ENCODE measurements around the gene ORM2. TPM values are rescaled to one million over a fixed set of nuclear protein-coding genes. Genes with fewer than 3 reads are reported as not detected.

ORM2 gene
- total and polyA plus RNA-seq, 2 of the 4 experiments (the other 2 are of a cell fraction): not detected

DNA sequence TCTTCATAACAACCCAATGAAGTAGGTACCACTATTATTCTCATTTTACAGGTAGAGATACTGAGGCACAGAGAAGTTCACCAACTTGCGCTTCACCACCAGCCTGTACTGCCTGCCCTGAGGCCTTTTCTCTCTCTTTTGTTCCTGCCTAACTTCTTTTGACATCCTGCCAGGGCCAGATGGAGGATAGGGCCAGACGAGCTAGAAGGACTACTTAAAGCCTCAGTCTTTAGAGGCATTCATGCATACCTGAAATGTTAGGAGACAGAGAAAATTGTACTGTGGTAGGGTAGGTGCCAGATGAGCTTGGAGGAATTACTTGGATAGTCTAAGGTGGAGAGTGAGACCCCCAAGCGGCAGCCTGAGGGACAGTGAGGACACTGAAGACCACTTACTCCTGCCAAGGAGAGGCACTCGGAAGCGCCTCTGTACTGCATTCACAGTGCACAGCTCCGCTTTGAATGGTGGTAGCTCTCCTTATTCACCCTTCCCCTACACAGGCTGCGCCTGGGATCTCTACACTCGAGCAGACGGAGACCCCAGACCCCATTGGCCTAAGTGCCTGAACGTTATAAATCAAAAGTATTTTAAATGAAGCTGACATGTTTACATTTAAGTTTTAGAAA lies 13.0 kb upstream of the ORM2 start (continued):
- TF ChIP-seq CEBPB (IDR thresholded peaks at IDR 0.05; ENCODE audit: low read depth, low read length): no peak

DNA sequence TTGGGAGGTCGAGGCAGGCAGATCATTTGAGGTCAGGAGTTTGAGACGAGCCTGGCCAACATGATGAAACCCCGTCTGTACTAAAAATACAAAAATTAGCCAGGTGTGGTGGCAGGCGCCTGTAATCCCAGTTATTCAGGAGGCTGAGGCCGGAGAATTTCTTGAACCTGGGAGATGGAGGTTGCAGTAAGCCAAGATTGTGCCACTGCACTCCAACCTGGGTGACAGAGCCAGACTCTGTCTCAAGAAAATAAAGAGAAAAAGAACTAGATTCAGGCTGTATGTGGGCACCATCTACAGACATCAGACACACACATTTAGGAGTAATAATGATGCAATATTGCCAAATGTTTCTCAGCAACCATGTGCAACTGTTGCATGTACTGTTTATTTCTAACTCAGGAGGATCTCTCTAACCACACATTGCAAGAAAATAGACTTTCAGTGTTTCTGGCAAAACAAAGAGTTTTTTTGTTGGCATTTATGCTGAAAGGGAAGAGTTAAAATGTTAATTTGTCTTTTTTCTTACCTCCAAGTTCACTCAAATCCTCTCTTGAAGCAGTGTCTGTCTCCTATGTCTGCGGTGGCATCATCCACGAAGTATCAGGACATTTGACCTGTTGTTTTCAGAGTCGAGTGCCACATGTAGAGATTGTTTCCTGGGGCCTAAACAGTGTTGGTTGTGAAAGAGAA lies 11.9 kb upstream of the ORM2 start:
- no peak overlapping the region for H2AFZ ChIP-seq (replicated peaks; ENCODE audit: low read length, poor library complexity)
- ATAC-seq (ENCODE audit: low read depth): peak; percentile 39
- H3K27me3 ChIP-seq (ENCODE audit: control insufficient read depth, insufficient read depth, low read length): no peaks in the 10 kb centered on the region
- peak overlapping the region; percentile 99 for H3K14ac ChIP-seq (replicated peaks; ENCODE audit: low read depth, low read length)
- peak overlapping the region; percentile 85 for H3K9ac ChIP-seq (ENCODE audit: low read depth, low read length)
- peak overlapping the region; percentile 67; the same call in 1 of the 2 replicates for H2AK5ac ChIP-seq (ENCODE audit: low read depth, low read length)
- peak overlapping the region; percentile 97 for H4K91ac ChIP-seq (ENCODE audit: insufficient read depth, low read depth, low read length)
- intact Hi-C loops (cut with micrococcal nuclease): no loop called here
- in situ Hi-C loops (cut with MboI; ENCODE audit: low sequenced_read_pairs): no loop called here
- peak overlapping the region; percentile 75 to 93 for H4K8ac ChIP-seq (ENCODE audit: low read depth in 2 of 2, low read length in 2 of 2)
- peak overlapping the region; percentile 70 for H3K23ac ChIP-seq (ENCODE audit: low read depth, low read length)
- no peaks in the 10 kb centered on the region for H3K79me1 ChIP-seq (ENCODE audit: low read depth in 1 of 2, low read length in 2 of 2)
- BruUV-seq (replicated peaks): no TSS peak
- ChIA-PET POLR2A (ENCODE audit: unreplicated experiment) (no interaction called here), CTCF (no interaction called here)
- no peak overlapping the region for H3K4me3 ChIP-seq (ENCODE audit: insufficient read depth, low read depth, low read length)
- peaks cover 6% of the 10 kb centered on the region for H3K4me1 ChIP-seq (ENCODE audit: control insufficient read depth, insufficient read depth, low read length)
- no peaks in the 10 kb centered on the region for H3K36me3 ChIP-seq (ENCODE audit: control insufficient read depth, insufficient read depth, low read length)
- peak; percentile 85 for DNase-seq
- peak overlapping the region; percentile 99 for H2BK120ac ChIP-seq (ENCODE audit: low read depth, low read length)
- H2BK20ac ChIP-seq (ENCODE audit: low read depth, low read length): peak overlapping the region; percentile 99
- H4K5ac ChIP-seq (ENCODE audit: low read depth, low read length): peak overlapping the region; percentile 88; the same call in 1 of the 2 replicates
- H2BK15ac ChIP-seq (ENCODE audit: low read depth, low read length): peak overlapping the region; percentile 69; the same call in 1 of the 3 replicates
- H3K27ac ChIP-seq (ENCODE audit: insufficient read depth, low read length): peak overlapping the region; percentile 98; the same call in 1 of the 2 replicates
- peak overlapping the region; percentile 35 for H2BK5ac ChIP-seq (ENCODE audit: low read depth, low read length, poor library complexity, severe bottlenecking)
- 82% methylated on average over 4 of the region's 8 CpGs; no CpG with 5 or more reads in 1 of the 2 experiments for WGBS, 2 experiments (ENCODE audit: extremely low coverage in 2 of 2, insufficient read length in 1 of 2)
- no peaks in the 10 kb centered on the region for H3K9me3 ChIP-seq (ENCODE audit: control insufficient read depth, insufficient read depth, low read length)
- dilution Hi-C loops (cut with HindIII; ENCODE audit: low sequenced_read_pairs, unreplicated experiment): no loop called here
- peak overlapping the region; percentile 99 for H3K4ac ChIP-seq (ENCODE audit: low read depth, low read length)
- peaks cover 14% of the 10 kb centered on the region; the same call in 1 of the 2 replicates for H3K9me1 ChIP-seq (ENCODE audit: insufficient read depth, low read length)
- peak; percentile 98 for TF ChIP-seq CEBPB (IDR thresholded peaks at IDR 0.05; ENCODE audit: low read depth, low read length)
- TF ChIP-seq, protein P1, sequence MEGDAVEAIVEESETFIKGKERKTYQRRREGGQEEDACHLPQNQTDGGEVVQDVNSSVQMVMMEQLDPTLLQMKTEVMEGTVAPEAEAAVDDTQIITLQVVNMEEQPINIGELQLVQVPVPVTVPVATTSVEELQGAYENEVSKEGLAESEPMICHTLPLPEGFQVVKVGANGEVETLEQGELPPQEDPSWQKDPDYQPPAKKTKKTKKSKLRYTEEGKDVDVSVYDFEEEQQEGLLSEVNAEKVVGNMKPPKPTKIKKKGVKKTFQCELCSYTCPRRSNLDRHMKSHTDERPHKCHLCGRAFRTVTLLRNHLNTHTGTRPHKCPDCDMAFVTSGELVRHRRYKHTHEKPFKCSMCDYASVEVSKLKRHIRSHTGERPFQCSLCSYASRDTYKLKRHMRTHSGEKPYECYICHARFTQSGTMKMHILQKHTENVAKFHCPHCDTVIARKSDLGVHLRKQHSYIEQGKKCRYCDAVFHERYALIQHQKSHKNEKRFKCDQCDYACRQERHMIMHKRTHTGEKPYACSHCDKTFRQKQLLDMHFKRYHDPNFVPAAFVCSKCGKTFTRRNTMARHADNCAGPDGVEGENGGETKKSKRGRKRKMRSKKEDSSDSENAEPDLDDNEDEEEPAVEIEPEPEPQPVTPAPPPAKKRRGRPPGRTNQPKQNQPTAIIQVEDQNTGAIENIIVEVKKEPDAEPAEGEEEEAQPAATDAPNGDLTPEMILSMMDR (conservative IDR thresholded peaks at IDR 0.05; ENCODE audit: low read depth, low read length): no peak
- TF ChIP-seq MXI1 (IDR thresholded peaks at IDR 0.05; ENCODE audit: borderline replicate concordance, low read depth, low read length): peak; percentile 80; the same call in 1 of the 2 replicates
- H3K18ac ChIP-seq (ENCODE audit: low read depth, low read length): peak overlapping the region; percentile 90
- peak overlapping the region; percentile 47 for H2AK9ac ChIP-seq (replicated peaks; ENCODE audit: low read depth, low read length, poor library complexity)
- no peak overlapping the region; the same call in 1 of the 2 replicates for H3K4me2 ChIP-seq (ENCODE audit: low read depth, low read length)
- no peaks in the 10 kb centered on the region for H4K20me1 ChIP-seq (ENCODE audit: insufficient read depth, low read length)
- peak overlapping the region; percentile 82; the same call in 1 of the 2 replicates for H3K56ac ChIP-seq (ENCODE audit: extremely low read depth, insufficient read depth, low read length)

All from IMR-90 (cell line).